ENCODE results near the gene ZNF526.

DNA sequence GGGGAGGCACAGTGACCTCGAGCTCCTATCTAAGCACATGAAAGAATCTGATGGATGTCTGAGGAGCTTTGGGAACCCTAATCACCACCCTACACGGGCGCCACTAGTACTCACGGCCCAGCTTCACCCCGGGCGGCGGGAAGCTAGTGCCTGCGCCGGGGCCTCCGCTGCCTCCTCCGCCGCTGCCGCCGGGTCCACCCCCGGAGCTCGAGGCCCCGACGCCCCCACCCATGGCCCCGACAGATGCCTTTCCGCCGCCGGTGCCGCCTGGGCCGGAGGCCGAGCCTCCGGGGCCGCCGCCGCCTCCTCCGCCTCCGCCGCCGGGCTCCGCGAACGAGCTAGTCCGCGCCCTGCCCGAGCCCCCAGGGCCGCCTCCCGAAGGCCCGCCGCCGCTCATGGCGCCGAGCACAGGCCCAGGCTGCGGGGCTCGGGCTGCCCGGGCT, 22.0 kb downstream of the ZNF526 start:
- TF ChIP-seq, protein P1, sequence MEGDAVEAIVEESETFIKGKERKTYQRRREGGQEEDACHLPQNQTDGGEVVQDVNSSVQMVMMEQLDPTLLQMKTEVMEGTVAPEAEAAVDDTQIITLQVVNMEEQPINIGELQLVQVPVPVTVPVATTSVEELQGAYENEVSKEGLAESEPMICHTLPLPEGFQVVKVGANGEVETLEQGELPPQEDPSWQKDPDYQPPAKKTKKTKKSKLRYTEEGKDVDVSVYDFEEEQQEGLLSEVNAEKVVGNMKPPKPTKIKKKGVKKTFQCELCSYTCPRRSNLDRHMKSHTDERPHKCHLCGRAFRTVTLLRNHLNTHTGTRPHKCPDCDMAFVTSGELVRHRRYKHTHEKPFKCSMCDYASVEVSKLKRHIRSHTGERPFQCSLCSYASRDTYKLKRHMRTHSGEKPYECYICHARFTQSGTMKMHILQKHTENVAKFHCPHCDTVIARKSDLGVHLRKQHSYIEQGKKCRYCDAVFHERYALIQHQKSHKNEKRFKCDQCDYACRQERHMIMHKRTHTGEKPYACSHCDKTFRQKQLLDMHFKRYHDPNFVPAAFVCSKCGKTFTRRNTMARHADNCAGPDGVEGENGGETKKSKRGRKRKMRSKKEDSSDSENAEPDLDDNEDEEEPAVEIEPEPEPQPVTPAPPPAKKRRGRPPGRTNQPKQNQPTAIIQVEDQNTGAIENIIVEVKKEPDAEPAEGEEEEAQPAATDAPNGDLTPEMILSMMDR (IDR thresholded peaks at IDR 0.05), result no peak
- TF ChIP-seq POLR2A (IDR thresholded peaks at IDR 0.05), result no peak
